Fibroblast of the aortic adventitia (primary cell): Measurements from ENCODE around the gene TRIM24. TPM values are rescaled to one million over a fixed set of nuclear protein-coding genes. Genes with fewer than 3 reads are reported as not detected.

Source experiments
- DNase-seq: peaks from one replicate; pipeline ENCODE4 v3.0.0-alpha.2; 2010; ENCODE audit warnings: low read depth
- H3K4me3 ChIP-seq: 2 replicates; pipeline ENCODE4 v1.5.1; 2011; ENCODE audit warnings: low read depth, mild to moderate bottlenecking, control low read depth, low read length, moderate library complexity
- total RNA-seq: library from RNA; depleted of rRNA; stranded (reverse); fragments of >200 nt; gene quantifications from 2 replicates; pipeline ENCODE4 v1.2.3, GENCODE V29; 2012; ENCODE audit warnings: low replicate concordance
- TF ChIP-seq, protein P1 (sequence below): IDR thresholded peaks from 2 replicates; pipeline ENCODE4 v1.5.1; 2011; ENCODE audit warnings: mild to moderate bottlenecking, low read length, control low read depth, inconsistent platforms; ENCODE audit not compliant: insufficient read depth

The TRIM24 gene
- total RNA-seq, 1 donor: 12.6 TPM

GRCh38 chr7:138603549-138604318 is 143.7 kb downstream of the TRIM24 start:
- DNase-seq: no peak
- TF ChIP-seq, protein P1, sequence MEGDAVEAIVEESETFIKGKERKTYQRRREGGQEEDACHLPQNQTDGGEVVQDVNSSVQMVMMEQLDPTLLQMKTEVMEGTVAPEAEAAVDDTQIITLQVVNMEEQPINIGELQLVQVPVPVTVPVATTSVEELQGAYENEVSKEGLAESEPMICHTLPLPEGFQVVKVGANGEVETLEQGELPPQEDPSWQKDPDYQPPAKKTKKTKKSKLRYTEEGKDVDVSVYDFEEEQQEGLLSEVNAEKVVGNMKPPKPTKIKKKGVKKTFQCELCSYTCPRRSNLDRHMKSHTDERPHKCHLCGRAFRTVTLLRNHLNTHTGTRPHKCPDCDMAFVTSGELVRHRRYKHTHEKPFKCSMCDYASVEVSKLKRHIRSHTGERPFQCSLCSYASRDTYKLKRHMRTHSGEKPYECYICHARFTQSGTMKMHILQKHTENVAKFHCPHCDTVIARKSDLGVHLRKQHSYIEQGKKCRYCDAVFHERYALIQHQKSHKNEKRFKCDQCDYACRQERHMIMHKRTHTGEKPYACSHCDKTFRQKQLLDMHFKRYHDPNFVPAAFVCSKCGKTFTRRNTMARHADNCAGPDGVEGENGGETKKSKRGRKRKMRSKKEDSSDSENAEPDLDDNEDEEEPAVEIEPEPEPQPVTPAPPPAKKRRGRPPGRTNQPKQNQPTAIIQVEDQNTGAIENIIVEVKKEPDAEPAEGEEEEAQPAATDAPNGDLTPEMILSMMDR: no peak
- no peak overlapping the region for H3K4me3 ChIP-seq

GRCh38 chr7:138606236-138606635 is 146.2 kb downstream of the TRIM24 start:
- TF ChIP-seq, protein P1: no peak
- no peak overlapping the region for H3K4me3 ChIP-seq
- no peak for DNase-seq

DNA sequence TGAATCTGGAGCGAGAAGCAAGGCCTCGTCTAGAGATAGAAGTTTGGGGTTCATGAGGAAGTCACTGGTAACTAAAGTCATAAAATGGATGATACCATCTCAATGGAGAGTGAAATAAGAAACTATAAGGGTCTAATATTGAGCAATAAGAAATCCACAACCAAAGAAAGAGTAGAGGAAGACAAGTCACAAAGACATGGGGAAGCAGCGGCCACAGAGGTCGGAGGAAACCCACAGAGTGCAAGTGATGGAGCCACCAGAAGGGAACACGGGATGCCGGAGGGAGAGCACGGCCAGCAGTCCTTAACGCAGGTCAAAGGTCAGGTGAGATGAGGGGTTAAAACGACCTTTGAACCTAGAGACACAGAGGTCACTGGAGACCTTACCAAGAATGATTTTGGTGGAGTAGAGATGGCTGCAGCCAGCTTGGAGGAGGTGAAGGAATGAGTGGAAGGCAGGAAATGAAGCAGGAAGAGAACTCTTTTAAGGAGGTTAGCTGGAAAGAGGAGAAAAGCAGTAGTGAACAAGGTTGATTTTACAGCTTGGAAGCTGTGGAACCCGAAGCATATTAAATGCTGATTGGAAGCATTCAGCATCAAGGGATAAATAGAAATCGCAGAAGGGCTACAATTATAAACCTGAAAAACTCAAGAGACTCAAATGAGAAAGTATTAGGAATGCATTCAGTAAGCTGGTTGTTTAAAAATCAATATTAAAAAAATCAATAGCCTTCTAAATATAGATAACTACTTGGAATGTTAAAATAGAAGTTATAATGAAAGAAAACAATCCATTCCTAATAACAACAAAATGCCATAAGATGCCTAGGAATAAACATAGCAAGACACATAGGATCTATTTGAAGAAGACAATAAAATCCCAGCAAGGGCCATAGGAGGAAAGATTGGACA is 147.4 kb downstream of the TRIM24 start:
- no peak overlapping the region for H3K4me3 ChIP-seq
- TF ChIP-seq, protein P1: no peak
- DNase-seq: no peak

- DNase-seq: peak; percentile 2
- TF ChIP-seq, protein P1: no peak
- no peak overlapping the region for H3K4me3 ChIP-seq
Observed at GRCh38 chr7:138608275-138608674, 148.2 kb downstream of the TRIM24 start.

DNA sequence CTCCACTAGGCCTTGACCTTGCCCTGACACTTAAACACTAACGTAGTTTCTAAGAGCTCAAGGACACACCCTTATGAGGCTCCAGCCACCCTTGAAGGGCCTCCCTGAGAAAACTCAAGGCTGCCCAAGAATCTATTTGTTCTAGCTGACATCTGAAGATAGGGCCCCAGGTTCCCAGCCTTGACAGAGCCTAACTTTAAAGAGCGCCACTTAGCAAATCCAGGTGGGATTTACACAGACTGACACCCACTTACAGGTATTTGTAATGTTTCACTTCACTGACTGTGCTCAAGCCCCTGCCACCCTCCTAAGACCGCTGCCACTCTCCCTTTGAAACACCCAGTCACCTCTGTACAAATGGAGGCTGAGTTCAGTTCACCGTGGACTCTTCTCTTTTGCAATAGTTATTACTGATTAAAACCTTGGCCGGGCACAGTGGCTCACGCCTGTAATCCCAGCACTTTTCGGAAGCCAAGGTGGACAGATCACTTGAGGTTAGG is 150.7 kb downstream of the TRIM24 start:
- no peak overlapping the region for H3K4me3 ChIP-seq
- DNase-seq: no peak
- TF ChIP-seq, protein P1: no peak

- TF ChIP-seq, protein P1: no peak
- no peak overlapping the region for H3K4me3 ChIP-seq
- no peak for DNase-seq
Observed at GRCh38 chr7:138613630-138614029, 153.6 kb downstream of the TRIM24 start.
